ENCODE measurements around the gene USP25. TPM values are rescaled to one million over a fixed set of nuclear protein-coding genes. Genes with fewer than 3 reads are reported as not detected.

Gene USP25
- total RNA-seq, 4 donors from 2014 or later: 32.3 to 44.3 (median 33.4) TPM

DNA sequence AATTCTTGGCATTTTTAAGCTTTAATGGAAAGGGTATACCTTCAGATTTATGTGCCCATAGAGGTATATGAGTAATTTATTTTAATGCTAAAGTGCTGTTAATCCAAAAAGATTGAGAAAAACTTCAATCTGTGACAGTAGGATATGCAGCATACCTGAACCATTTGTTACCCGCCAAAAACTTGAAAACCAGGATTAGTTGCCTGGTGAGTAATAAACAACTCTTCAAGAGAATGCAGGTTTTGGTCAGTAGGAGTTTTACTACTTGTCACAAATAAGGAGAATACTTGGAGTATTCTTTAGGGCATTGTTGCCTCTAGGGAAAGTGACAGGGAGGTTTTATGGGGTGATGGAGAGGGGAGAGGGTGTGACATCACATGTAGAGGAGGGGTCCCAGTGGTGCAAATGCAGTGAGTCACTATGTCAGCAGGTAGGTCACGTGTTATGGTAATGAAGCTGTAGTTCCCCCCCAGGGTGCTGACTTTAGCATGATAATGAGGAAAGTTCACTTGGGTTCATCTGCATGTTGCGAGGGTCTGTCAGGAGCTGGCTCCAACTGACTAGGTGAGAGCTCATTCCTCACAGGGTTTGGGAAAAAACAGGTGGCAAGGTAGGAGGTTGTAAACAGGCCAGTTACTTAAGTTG, 23.1 kb downstream of the USP25 start:
- H3K36me3 ChIP-seq: no peaks in the 10 kb centered on the region
- no peaks in the 10 kb centered on the region for H3K9me3 ChIP-seq
- 78% methylated on average over 3 of the region's 3 CpGs for WGBS
- TF ChIP-seq POLR2AphosphoS5 (IDR thresholded peaks at IDR 0.05): no peak
- TF ChIP-seq POLR2A (IDR thresholded peaks at IDR 0.05): no peak
- TF ChIP-seq, protein P1, sequence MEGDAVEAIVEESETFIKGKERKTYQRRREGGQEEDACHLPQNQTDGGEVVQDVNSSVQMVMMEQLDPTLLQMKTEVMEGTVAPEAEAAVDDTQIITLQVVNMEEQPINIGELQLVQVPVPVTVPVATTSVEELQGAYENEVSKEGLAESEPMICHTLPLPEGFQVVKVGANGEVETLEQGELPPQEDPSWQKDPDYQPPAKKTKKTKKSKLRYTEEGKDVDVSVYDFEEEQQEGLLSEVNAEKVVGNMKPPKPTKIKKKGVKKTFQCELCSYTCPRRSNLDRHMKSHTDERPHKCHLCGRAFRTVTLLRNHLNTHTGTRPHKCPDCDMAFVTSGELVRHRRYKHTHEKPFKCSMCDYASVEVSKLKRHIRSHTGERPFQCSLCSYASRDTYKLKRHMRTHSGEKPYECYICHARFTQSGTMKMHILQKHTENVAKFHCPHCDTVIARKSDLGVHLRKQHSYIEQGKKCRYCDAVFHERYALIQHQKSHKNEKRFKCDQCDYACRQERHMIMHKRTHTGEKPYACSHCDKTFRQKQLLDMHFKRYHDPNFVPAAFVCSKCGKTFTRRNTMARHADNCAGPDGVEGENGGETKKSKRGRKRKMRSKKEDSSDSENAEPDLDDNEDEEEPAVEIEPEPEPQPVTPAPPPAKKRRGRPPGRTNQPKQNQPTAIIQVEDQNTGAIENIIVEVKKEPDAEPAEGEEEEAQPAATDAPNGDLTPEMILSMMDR (IDR thresholded peaks at IDR 0.05): no peak
- TF ChIP-seq EP300 (IDR thresholded peaks at IDR 0.05): no peak
- DNase-seq (ENCODE audit: low spot score in 2 of 2): no peak
- no peak overlapping the region for H3K4me3 ChIP-seq
- no peaks in the 10 kb centered on the region for H3K27me3 ChIP-seq
- H3K27ac ChIP-seq: no peak overlapping the region
- peaks cover 32% of the 10 kb centered on the region for H3K4me1 ChIP-seq

DNA sequence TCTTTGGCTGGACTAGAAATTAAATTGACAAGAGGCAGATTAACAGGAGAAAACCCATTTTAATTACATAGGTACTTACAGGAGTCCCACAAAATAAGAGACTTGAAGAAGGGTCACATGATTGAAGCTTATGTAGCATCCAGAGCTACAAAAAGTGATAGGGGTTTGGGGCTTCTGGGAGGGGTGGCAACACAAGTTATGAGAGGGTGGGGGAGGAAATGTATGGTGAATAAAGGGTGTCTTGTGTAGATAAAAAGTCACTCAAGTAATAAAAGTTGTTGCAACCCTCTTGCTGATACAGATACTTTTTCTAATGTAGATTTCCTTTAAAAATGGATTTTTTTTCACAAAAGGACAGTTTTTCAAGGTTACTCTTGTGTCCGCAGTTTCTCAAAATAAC, 24.0 kb downstream of the USP25 start:
- 94% methylated on average over 1 of the region's 1 CpG for WGBS
- no peak overlapping the region for H3K4me3 ChIP-seq
- H3K4me1 ChIP-seq: peaks cover 32% of the 10 kb centered on the region
- no peaks in the 10 kb centered on the region for H3K36me3 ChIP-seq
- DNase-seq (ENCODE audit: low spot score in 2 of 2): no peak
- H3K9me3 ChIP-seq: no peaks in the 10 kb centered on the region
- H3K27me3 ChIP-seq: no peaks in the 10 kb centered on the region
- TF ChIP-seq, protein P1 (IDR thresholded peaks at IDR 0.05): no peak
- TF ChIP-seq POLR2AphosphoS5 (IDR thresholded peaks at IDR 0.05) (no peak), POLR2A (IDR thresholded peaks at IDR 0.05) (no peak)
- no peak overlapping the region for H3K27ac ChIP-seq

DNA sequence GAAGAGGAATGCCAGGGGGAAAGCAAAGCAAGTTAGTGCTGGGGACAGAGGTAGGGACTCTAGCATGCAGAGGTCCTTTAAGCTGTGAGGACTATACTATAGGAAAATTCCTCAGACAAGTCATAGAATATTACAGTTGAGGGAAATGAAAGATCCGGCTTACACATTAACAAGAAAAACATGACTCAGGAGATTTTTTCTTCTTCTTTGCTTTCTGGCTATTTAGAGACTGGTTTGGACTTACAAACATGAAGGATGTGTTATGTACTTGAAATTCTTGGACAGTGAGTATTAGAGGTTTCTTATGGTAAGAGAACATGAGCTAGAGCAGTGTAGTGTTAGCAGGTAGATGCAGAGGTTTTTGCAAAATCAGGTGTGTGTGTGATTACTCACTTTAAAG, 24.9 kb downstream of the USP25 start:
- no peak for TF ChIP-seq EP300 (IDR thresholded peaks at IDR 0.05)
- no peak for TF ChIP-seq POLR2AphosphoS5 (IDR thresholded peaks at IDR 0.05)
- TF ChIP-seq, protein P1 (IDR thresholded peaks at IDR 0.05): no peak
- TF ChIP-seq POLR2A (IDR thresholded peaks at IDR 0.05): no peak
- DNase-seq (ENCODE audit: low spot score in 2 of 2): no peak
- Histone ChIP-seq H3K27ac (no peak overlapping the region), H3K4me1 (peaks cover 32% of the 10 kb centered on the region), H3K27me3 (no peaks in the 10 kb centered on the region), H3K9me3 (no peaks in the 10 kb centered on the region), H3K36me3 (no peaks in the 10 kb centered on the region), H3K4me3 (no peak overlapping the region)
- WGBS: 41% methylated on average over 1 of the region's 1 CpG

DNA sequence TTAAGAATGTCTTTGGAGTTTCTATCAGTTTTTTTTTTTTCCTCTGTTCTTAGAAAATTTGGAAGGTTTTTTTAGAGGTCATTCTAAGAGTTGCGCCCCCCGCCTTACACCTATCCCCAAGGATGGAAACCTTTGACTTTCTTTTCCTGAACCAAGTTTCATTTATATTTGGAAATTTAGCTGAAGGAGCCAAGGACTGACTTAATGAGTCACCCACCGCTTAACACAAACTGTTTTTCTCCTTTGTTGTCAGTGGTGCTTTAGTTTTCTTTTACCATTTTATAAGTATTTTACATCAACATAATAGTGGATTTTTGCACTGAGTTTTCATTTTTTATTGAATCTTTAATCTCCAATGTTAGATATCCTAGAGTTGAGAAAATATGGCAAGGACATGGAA, 25.3 kb downstream of the USP25 start:
- H3K27ac ChIP-seq: no peak overlapping the region
- TF ChIP-seq EP300 (IDR thresholded peaks at IDR 0.05) (no peak), POLR2AphosphoS5 (IDR thresholded peaks at IDR 0.05) (no peak), POLR2A (IDR thresholded peaks at IDR 0.05) (no peak)
- TF ChIP-seq, protein P1 (IDR thresholded peaks at IDR 0.05): no peak
- H3K4me3 ChIP-seq: no peak overlapping the region
- no peak for DNase-seq (ENCODE audit: low spot score in 2 of 2)
- H3K9me3 ChIP-seq: no peaks in the 10 kb centered on the region
- peaks cover 27% of the 10 kb centered on the region for H3K4me1 ChIP-seq
- WGBS: 79% methylated on average over 3 of the region's 3 CpGs
- H3K36me3 ChIP-seq: no peaks in the 10 kb centered on the region
- no peaks in the 10 kb centered on the region for H3K27me3 ChIP-seq

DNA sequence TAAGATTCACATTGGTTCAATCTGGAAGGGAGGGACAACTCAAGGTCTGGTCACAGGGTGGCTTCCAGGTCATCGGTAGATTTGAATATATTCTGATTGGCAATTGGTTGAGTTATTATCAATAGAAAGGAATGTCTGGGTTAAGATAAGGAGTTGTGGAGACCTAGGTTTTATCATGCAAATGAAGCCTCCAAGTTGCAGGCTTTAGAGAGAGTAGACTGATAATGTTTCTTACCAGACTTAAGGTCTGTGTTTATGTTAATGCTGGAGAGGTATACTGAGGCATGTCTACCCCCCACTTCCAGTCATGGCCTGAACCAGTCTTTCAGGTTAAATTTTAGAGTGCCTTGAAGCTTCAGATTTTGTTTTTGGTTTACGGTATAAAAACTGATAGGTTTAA, 29.7 kb downstream of the USP25 start:
- H3K27me3 ChIP-seq: no peaks in the 10 kb centered on the region
- no peaks in the 10 kb centered on the region for H3K36me3 ChIP-seq
- H3K4me1 ChIP-seq: peaks cover 6% of the 10 kb centered on the region
- no peak for TF ChIP-seq POLR2AphosphoS5 (IDR thresholded peaks at IDR 0.05)
- TF ChIP-seq POLR2A (IDR thresholded peaks at IDR 0.05): no peak
- TF ChIP-seq, protein P1 (IDR thresholded peaks at IDR 0.05): no peak
- TF ChIP-seq EP300 (IDR thresholded peaks at IDR 0.05): no peak
- H3K27ac ChIP-seq: no peak overlapping the region
- DNase-seq (ENCODE audit: low spot score in 2 of 2): no peak
- no peaks in the 10 kb centered on the region for H3K9me3 ChIP-seq
- no peak overlapping the region for H3K4me3 ChIP-seq
- 84% methylated on average over 2 of the region's 2 CpGs for WGBS

All from suprapubic skin (tissue), 4 donors.